HL-60 (cell line): ENCODE data around the gene HLX.

ENCODE experiments used
- DNase-seq, 2 experiments: peaks; one replicate each; pipeline ENCODE4 v3.0.0-alpha.2; 2010 to 2020; ENCODE audit warnings: low read depth in 1 of 2, low spot score in 1 of 2
- H3K27ac ChIP-seq: fragments of 250-450 bp; sonication (Bioruptor Pico); replicated peaks from 2 replicates; pipeline ENCODE4 v1.5.1; 2020; ENCODE audit warnings: mild to moderate bottlenecking, moderate library complexity
- H3K27me3 ChIP-seq: fragments of 250-450 bp; sonication (Bioruptor Pico); 2 replicates; pipeline ENCODE4 v1.5.1; 2021; ENCODE audit warnings: mild to moderate bottlenecking, moderate library complexity; ENCODE audit not compliant: insufficient read depth, poor library complexity, severe bottlenecking
- H3K4me3 ChIP-seq: replicated peaks from 2 replicates; pipeline ENCODE4 v1.5.1; 2011; ENCODE audit warnings: mild to moderate bottlenecking, control low read depth, low read length; ENCODE audit not compliant: insufficient read depth
- CTCF ChIP-seq: IDR thresholded peaks from one replicate; pipeline ENCODE4 v1.5.1; 2011; ENCODE audit warnings: low read length, control low read depth, inconsistent platforms; ENCODE audit not compliant: insufficient read depth
- GABPA ChIP-seq: IDR thresholded peaks from 2 replicates; pipeline ENCODE4 v1.6.1; 2012; ENCODE audit warnings: low read depth
- POLR2AphosphoS5 ChIP-seq: IDR thresholded peaks from 2 replicates; pipeline ENCODE4 v1.6.1; 2012; ENCODE audit warnings: low read depth
- REST ChIP-seq: IDR thresholded peaks from 2 replicates; pipeline ENCODE4 v1.6.1; 2012; ENCODE audit warnings: low read depth; ENCODE audit not compliant: insufficient replicate concordance
- SPI1 ChIP-seq: IDR thresholded peaks from 2 replicates; pipeline ENCODE4 v1.6.1; 2012; ENCODE audit warnings: low read depth, mild to moderate bottlenecking, borderline replicate concordance

The HLX gene

GRCh38 chr1:220920967-220921366, 41.7 kb downstream of the HLX start:
- Histone ChIP-seq H3K4me3 (no peak overlapping the region), H3K27me3 (no peaks in the 10 kb centered on the region), H3K27ac (no peak overlapping the region)
- no peak for TF ChIP-seq SPI1
- no peak for DNase-seq

- TF ChIP-seq GABPA (no peak), CTCF (no peak), POLR2AphosphoS5 (no peak), SPI1 (no peak), REST (no peak)
- Histone ChIP-seq H3K27me3 (no peaks in the 10 kb centered on the region), H3K4me3 (no peak overlapping the region), H3K27ac (no peak overlapping the region)
- DNase-seq: no peak
Measured at GRCh38 chr1:220921498-220921897, 42.3 kb downstream of the HLX start.

- H3K4me3 ChIP-seq: no peak overlapping the region
- DNase-seq: no peak
- H3K27ac ChIP-seq: no peak overlapping the region
- H3K27me3 ChIP-seq: no peaks in the 10 kb centered on the region
- TF ChIP-seq SPI1 (no peak), REST (no peak), CTCF (no peak), GABPA (no peak)
Measured at GRCh38 chr1:220921971-220922635, 42.9 kb downstream of the HLX start.

GRCh38 chr1:220922951-220923350, 43.7 kb downstream of the HLX start:
- Histone ChIP-seq H3K27me3 (no peaks in the 10 kb centered on the region), H3K4me3 (no peak overlapping the region), H3K27ac (no peak overlapping the region)
- DNase-seq: no peak
- TF ChIP-seq GABPA: no peak
- no peak for TF ChIP-seq REST
- TF ChIP-seq CTCF: no peak
- TF ChIP-seq SPI1: no peak
